A549 (cell line): ENCODE measurements around the gene FUT8.

Experiments used
- CHD2 ChIP-seq: fragments of 150-350 bp; IDR thresholded peaks from 2 replicates; pipeline ENCODE4 v1.6.1; 2014; ENCODE audit warnings: low read length; ENCODE audit not compliant: partially characterized antibody
- EHMT2 ChIP-seq: fragments of 200-600 bp; sonication (generic); IDR thresholded peaks from 2 replicates; pipeline ENCODE4 v1.6.1; 2016; ENCODE audit warnings: antibody characterized with exemption, low read depth, mild to moderate bottlenecking, moderate library complexity
- POLR2A ChIP-seq: IDR thresholded peaks from 2 replicates; pipeline ENCODE4 v1.6.1; 2012; ENCODE audit warnings: mild to moderate bottlenecking, low read length
- RFX5 ChIP-seq: fragments of 450-650 bp; IDR thresholded peaks from 2 replicates; pipeline ENCODE4 v1.7.1; 2014; ENCODE audit warnings: antibody characterized with exemption, mild to moderate bottlenecking, moderate library complexity
- TF ChIP-seq, protein P1 (sequence below): fragments of >200 bp; sonication (Bioruptor Twin); formaldehyde crosslinking; IDR thresholded peaks from 3 replicates; pipeline ENCODE4 v1.5.1; 2016
- TF ChIP-seq, protein P2 (sequence below): IDR thresholded peaks from 2 replicates; pipeline ENCODE4 v1.6.1; 2012
- TF ChIP-seq, protein P3 (sequence below): fragments of 450-650 bp; IDR thresholded peaks from 2 replicates; pipeline ENCODE4 v1.6.1; 2014; ENCODE audit warnings: antibody characterized with exemption

DNA sequence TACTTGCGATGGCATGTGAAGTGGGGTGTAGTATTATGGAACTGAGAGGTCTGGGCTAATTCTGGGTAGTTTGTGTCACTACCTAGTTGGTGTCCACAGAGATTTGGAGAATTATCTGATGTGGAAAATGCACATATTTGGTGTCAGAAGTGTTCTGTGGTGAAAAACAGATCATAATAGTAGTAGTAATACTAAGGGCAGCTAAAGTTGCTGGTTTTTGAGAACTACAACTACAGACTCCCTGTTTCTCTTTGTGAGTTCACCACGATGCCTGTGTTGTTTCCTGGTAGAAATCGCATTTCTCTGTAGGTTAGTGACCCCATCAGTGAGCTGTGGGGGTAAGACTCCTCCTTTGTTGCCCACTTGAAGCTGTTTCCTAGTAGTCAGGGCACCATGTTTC, 206.5 kb downstream of the FUT8 start:
- TF ChIP-seq, protein P1, sequence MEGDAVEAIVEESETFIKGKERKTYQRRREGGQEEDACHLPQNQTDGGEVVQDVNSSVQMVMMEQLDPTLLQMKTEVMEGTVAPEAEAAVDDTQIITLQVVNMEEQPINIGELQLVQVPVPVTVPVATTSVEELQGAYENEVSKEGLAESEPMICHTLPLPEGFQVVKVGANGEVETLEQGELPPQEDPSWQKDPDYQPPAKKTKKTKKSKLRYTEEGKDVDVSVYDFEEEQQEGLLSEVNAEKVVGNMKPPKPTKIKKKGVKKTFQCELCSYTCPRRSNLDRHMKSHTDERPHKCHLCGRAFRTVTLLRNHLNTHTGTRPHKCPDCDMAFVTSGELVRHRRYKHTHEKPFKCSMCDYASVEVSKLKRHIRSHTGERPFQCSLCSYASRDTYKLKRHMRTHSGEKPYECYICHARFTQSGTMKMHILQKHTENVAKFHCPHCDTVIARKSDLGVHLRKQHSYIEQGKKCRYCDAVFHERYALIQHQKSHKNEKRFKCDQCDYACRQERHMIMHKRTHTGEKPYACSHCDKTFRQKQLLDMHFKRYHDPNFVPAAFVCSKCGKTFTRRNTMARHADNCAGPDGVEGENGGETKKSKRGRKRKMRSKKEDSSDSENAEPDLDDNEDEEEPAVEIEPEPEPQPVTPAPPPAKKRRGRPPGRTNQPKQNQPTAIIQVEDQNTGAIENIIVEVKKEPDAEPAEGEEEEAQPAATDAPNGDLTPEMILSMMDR = no peak
- TF ChIP-seq, protein P2, sequence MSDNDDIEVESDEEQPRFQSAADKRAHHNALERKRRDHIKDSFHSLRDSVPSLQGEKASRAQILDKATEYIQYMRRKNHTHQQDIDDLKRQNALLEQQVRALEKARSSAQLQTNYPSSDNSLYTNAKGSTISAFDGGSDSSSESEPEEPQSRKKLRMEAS = no peak
- TF ChIP-seq POLR2A = no peak
- TF ChIP-seq, protein P3, sequence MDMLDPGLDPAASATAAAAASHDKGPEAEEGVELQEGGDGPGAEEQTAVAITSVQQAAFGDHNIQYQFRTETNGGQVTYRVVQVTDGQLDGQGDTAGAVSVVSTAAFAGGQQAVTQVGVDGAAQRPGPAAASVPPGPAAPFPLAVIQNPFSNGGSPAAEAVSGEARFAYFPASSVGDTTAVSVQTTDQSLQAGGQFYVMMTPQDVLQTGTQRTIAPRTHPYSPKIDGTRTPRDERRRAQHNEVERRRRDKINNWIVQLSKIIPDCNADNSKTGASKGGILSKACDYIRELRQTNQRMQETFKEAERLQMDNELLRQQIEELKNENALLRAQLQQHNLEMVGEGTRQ = no peak
- no peak for TF ChIP-seq EHMT2
- TF ChIP-seq CHD2 = no peak
- TF ChIP-seq RFX5 = no peak
